Epithelial cell of esophagus (primary cell): ENCODE data around the gene KAZN.

Source experiments
- DNase-seq: peaks from one replicate; pipeline ENCODE4 v3.0.0; 2010; ENCODE audit warnings: low read depth
- H3K4me3 ChIP-seq: 2 replicates; pipeline ENCODE4 v1.5.1; 2011; ENCODE audit warnings: mild to moderate bottlenecking, low read length, control low read depth
- CTCF ChIP-seq: IDR thresholded peaks from 2 replicates; pipeline ENCODE4 v1.5.1; 2011; ENCODE audit warnings: low read depth, mild to moderate bottlenecking, low read length, control low read depth, inconsistent platforms; ENCODE audit not compliant: insufficient read depth; ENCODE audit errors: missing control alignments

Gene KAZN

DNA sequence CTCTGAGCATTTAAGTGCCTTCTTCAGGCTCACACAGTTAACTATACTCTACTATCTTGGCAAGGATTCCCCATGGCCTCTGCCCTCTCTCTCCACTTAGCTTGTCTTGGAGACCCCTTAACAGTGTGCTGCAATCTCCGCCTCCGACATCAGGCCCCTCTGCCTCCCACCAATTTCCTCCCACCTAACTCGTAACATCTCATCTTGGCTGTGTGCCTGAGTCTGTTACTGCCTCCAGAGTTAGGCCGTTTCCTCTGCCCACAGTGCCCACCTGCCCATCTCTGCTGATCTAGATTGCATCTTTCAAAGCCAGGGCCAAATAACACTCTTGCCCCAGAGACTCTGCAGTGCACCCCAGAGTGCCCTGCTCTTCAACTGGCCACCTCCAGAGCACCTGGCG is 310.8 kb downstream of the KAZN start:
- no peak overlapping the region for H3K4me3 ChIP-seq
- no peak for TF ChIP-seq CTCF
- no peak for DNase-seq

DNA sequence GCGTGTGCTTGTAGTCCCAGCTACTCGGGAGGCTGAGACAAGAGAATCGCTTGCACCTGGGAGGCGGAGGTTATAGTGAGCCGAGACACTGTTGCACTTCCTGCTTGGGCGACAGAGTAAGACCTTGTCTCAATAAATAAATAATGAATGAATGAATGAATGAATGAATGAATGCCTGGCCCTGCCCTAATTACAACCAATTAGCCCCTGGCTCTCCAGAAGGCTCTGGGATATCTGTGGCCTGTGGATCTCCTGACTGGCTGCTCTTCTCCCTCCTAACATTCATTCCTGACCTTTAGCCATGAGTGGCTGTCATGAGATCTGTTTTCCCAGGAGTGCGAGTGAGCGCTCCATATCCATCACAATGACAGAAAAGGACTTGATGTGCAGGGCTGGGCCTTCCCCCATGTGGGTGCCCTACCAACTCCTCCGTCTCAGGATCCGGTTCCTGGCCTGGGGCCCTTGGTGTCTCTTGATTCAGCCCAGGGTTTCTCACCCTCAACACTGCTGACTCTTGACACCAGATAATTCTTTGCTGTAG is 311.5 kb downstream of the KAZN start:
- no peak for DNase-seq
- H3K4me3 ChIP-seq, result no peak overlapping the region
- no peak for TF ChIP-seq CTCF

GRCh38 chr1:14910984-14911721 is 312.7 kb downstream of the KAZN start:
- DNase-seq, result peak; percentile 80
- peak; percentile 4 for TF ChIP-seq CTCF
- H3K4me3 ChIP-seq, result no peak overlapping the region

GRCh38 chr1:14912839-14913481 is 314.5 kb downstream of the KAZN start:
- TF ChIP-seq CTCF, result no peak
- H3K4me3 ChIP-seq, result no peak overlapping the region
- no peak for DNase-seq

GRCh38 chr1:14913482-14914177 is 315.1 kb downstream of the KAZN start:
- H3K4me3 ChIP-seq, result no peak overlapping the region
- no peak for TF ChIP-seq CTCF
- peak; percentile 89 for DNase-seq

DNA sequence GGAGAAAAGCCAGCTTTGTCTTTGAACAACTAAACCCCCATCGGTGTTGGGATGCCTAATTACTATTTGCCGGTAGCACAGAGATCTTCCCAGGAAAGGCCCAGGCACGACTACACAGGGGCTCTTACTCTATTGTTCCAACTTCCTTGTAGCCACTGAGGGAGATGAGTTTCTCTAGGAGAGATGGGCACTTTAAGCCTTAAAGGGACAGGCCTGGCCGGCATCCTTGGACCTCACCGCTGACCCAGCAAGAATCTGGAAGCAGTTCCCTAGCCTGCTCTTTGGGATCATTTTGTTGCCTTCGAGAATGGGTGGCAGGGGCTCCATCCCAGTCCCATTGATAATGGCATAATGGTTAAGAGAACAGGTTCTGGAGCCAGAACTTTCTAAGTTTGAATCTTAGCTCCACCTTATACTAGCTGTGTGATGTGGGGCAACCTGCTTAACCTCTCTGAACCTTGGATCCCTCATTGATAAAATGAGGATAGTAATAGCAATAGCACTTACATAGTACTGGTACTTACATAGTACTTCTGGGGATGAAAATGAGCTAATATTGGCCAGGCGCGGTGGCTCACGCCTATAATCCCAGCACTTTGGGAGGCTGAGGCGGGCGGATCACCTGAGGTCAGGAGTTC is 316.0 kb downstream of the KAZN start:
- no peak overlapping the region for H3K4me3 ChIP-seq
- no peak for TF ChIP-seq CTCF
- DNase-seq, result no peak
